HFFc6 (cell line): ENCODE results near the gene DCLK2. TPM values are rescaled to one million over a fixed set of nuclear protein-coding genes. Genes with fewer than 3 reads are reported as not detected.

Source experiments
- DNase-seq: peaks from one replicate; pipeline ENCODE4 v3.0.0-alpha.2; 2018
- H3K27ac Mint-ChIP-seq: 2 replicates; pipeline ENCODE4 v1.8.0; 2020; ENCODE audit warnings: mild to moderate bottlenecking, mixed read lengths
- H3K27me3 Mint-ChIP-seq: 2 replicates; pipeline ENCODE4 v1.8.0; 2021; ENCODE audit warnings: mild to moderate bottlenecking, moderate library complexity, mixed read lengths; ENCODE audit not compliant: insufficient read depth
- H3K36me3 Mint-ChIP-seq: 2 replicates; pipeline ENCODE4 v1.8.0; 2021; ENCODE audit warnings: low read depth, mixed read lengths
- H3K4me1 Mint-ChIP-seq: 2 replicates; pipeline ENCODE4 v1.8.0; 2020; ENCODE audit warnings: low read depth, mixed read lengths
- H3K4me3 Mint-ChIP-seq: 2 replicates; pipeline ENCODE4 v1.8.0; 2020; ENCODE audit warnings: mild to moderate bottlenecking, moderate library complexity, mixed read lengths
- H3K9me3 Mint-ChIP-seq: 2 replicates; pipeline ENCODE4 v1.8.0; 2020; ENCODE audit warnings: mild to moderate bottlenecking, mixed read lengths
- CTCF ChIP-seq: fragments of 200-600 bp; sonication (generic); IDR thresholded peaks from 2 replicates; pipeline ENCODE4 v1.5.0; 2021; ENCODE audit warnings: antibody characterized with exemption, mild to moderate bottlenecking
- total RNA-seq, 6 experiments: library from RNA; stranded (reverse); fragmentation: NEBNext Ultra II Directional; extraction: Animal tissue kit (Norgen Biotek cat#: 25700); gene quantifications; 2 replicates in 1 of 6; 3 replicates in 5 of 6; pipeline ENCODE4 v1.2.3, GENCODE V29; 2021

The DCLK2 gene
- total RNA-seq, 6 experiments from 2014 or later, result 36.7 to 53.7 (median 38.4) TPM

- Mint-ChIP-seq H3K4me1 (peaks cover 99% of the 10 kb centered on the region), H3K9me3 (peaks cover 5% of the 10 kb centered on the region; the same call in 1 of the 2 replicates), H3K27ac (peak overlapping the region; percentile 74), H3K36me3 (peaks cover 72% of the 10 kb centered on the region), H3K27me3 (no peaks in the 10 kb centered on the region; the same call in 1 of the 2 replicates), H3K4me3 (peak overlapping the region; percentile 18; the same call in 1 of the 2 replicates)
- TF ChIP-seq CTCF, result no peak
- no peak for DNase-seq
These were observed 37.6 kb downstream of the DCLK2 start for GRCh38 chr4:150115851-150116250.

GRCh38 chr4:150116506-150116905 is 38.3 kb downstream of the DCLK2 start:
- H3K27me3 Mint-ChIP-seq, result no peaks in the 10 kb centered on the region; the same call in 1 of the 2 replicates
- H3K9me3 Mint-ChIP-seq, result peaks cover 10% of the 10 kb centered on the region
- H3K27ac Mint-ChIP-seq, result peak overlapping the region; percentile 74
- no peak for TF ChIP-seq CTCF
- H3K4me3 Mint-ChIP-seq, result peak overlapping the region; percentile 51
- no peak for DNase-seq
- peaks cover 99% of the 10 kb centered on the region for H3K4me1 Mint-ChIP-seq
- H3K36me3 Mint-ChIP-seq, result peaks cover 72% of the 10 kb centered on the region

GRCh38 chr4:150117094-150117493 is 38.8 kb downstream of the DCLK2 start:
- Mint-ChIP-seq H3K27ac (peak overlapping the region; percentile 74), H3K4me1 (peaks cover 97% of the 10 kb centered on the region), H3K9me3 (peaks cover 15% of the 10 kb centered on the region), H3K4me3 (peak overlapping the region; percentile 51), H3K27me3 (no peaks in the 10 kb centered on the region; the same call in 1 of the 2 replicates), H3K36me3 (peaks cover 72% of the 10 kb centered on the region)
- TF ChIP-seq CTCF, result no peak
- no peak for DNase-seq

GRCh38 chr4:150117629-150118028 is 39.4 kb downstream of the DCLK2 start:
- Mint-ChIP-seq H3K36me3 (peaks cover 72% of the 10 kb centered on the region), H3K27ac (peak overlapping the region; percentile 74), H3K4me3 (peak overlapping the region; percentile 51), H3K9me3 (peaks cover 21% of the 10 kb centered on the region), H3K27me3 (no peaks in the 10 kb centered on the region; the same call in 1 of the 2 replicates), H3K4me1 (peaks cover 97% of the 10 kb centered on the region)
- TF ChIP-seq CTCF, result no peak
- no peak for DNase-seq

- TF ChIP-seq CTCF, result no peak
- peak overlapping the region; percentile 57 for H3K27ac Mint-ChIP-seq
- DNase-seq, result peak; percentile 33
- H3K4me1 Mint-ChIP-seq, result peaks cover 97% of the 10 kb centered on the region
- peaks cover 2% of the 10 kb centered on the region for H3K27me3 Mint-ChIP-seq
- H3K9me3 Mint-ChIP-seq, result peaks cover 25% of the 10 kb centered on the region
- H3K4me3 Mint-ChIP-seq, result peak overlapping the region; percentile 37
- peaks cover 69% of the 10 kb centered on the region for H3K36me3 Mint-ChIP-seq
These were observed 41.2 kb downstream of the DCLK2 start for GRCh38 chr4:150119492-150119891.
